Measurements from ENCODE around the gene ZSCAN2. TPM values are rescaled to one million over a fixed set of nuclear protein-coding genes. Genes with fewer than 3 reads are reported as not detected.

The ZSCAN2 gene
- total and polyA plus RNA-seq, 8 donors: 5.8 to 26.5 (median 22.2) TPM

- no peak overlapping the region for H3K4me3 ChIP-seq
- no peaks in the 10 kb centered on the region for H3K27me3 ChIP-seq
- no peaks in the 10 kb centered on the region for H3K36me3 ChIP-seq
- intact Hi-C loops (cut with DNase I): no loop called here
- H3K4me1 ChIP-seq: peaks cover 0 to 44% of the 10 kb centered on the region in 2 donors
- H3K9me3 ChIP-seq: no peaks in the 10 kb centered on the region
- DNase-seq (peak in 2 of 4 donors; percentile 62 to 78), ATAC-seq (peak; percentile 50)
- TF ChIP-seq CTCF (IDR thresholded peaks at IDR 0.05): no peak
- no peak overlapping the region for H3K27ac ChIP-seq
Observed at GRCh38 chr15:84595660-84596059, 5.1 kb upstream of the ZSCAN2 start.

GRCh38 chr15:84597296-84597695 is 3.5 kb upstream of the ZSCAN2 start:
- Histone ChIP-seq H3K4me1 (peaks cover 4 to 57% of the 10 kb centered on the region in 2 donors), H3K27ac (no peak overlapping the region), H3K27me3 (no peaks in the 10 kb centered on the region), H3K36me3 (no peaks in the 10 kb centered on the region), H3K4me3 (no peak overlapping the region), H3K9me3 (no peaks in the 10 kb centered on the region)
- TF ChIP-seq CTCF (IDR thresholded peaks at IDR 0.05): no peak
- no peak for DNase-seq
- ATAC-seq: no peak
- intact Hi-C loops (cut with DNase I): no loop called here

DNA sequence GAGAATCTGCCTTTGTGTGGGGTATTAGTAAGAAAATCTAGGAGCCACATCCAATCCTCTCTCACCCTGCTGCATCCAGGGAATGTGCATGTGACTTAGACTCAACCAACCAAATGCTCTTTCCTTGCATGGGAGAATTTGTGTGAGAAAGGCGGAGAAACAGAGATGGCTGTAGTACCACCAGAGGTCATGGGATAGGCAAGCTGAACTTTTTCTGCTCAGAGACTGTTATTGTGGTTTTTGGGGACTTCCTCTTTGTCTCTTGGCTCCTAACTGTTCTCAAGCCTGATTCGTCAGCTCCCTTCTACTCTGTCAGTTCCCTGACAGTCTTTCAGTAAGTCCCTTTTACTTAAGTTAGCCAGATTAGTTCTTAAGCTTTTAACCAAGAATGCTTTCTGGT is 2.6 kb upstream of the ZSCAN2 start:
- DNase-seq (no peak), ATAC-seq (peak; percentile 4)
- Histone ChIP-seq H3K36me3 (no peaks in the 10 kb centered on the region), H3K9me3 (no peaks in the 10 kb centered on the region), H3K4me1 (peaks cover 4 to 57% of the 10 kb centered on the region in 2 donors), H3K27ac (peak overlapping the region; percentile 34 to 71), H3K4me3 (no peak overlapping the region), H3K27me3 (no peaks in the 10 kb centered on the region)
- no peak for TF ChIP-seq CTCF (IDR thresholded peaks at IDR 0.05)
- intact Hi-C loops (cut with DNase I): no loop called here

DNA sequence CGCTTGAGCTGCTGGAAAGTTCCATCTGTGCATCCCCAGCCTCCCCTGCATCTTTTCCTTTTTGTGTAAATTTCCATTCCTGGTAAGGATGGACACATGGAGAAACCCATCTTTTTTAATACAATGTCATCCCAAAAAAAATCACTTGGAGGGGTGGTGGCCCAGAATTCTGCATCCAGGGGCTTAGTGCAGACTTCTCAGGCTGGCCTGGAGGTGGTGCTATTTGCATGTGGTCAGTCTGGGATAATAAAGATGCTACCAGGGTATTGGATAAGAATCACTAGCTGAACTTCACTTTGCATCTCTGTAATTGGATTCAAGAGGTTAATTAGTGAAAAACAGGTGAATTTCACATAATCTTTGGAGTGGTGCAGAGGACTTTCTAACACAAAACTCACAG is 1.8 kb upstream of the ZSCAN2 start:
- no peaks in the 10 kb centered on the region for H3K9me3 ChIP-seq
- TF ChIP-seq CTCF (IDR thresholded peaks at IDR 0.05): peak; percentile 32 to 51
- H3K36me3 ChIP-seq: peaks cover 0 to 4% of the 10 kb centered on the region in 2 donors
- no peak overlapping the region for H3K4me3 ChIP-seq
- H3K27ac ChIP-seq: peak overlapping the region; percentile 34 to 71
- peak in 1 of 4 donors; percentile 45 for DNase-seq
- intact Hi-C loops (cut with DNase I): no loop called here
- no peak for ATAC-seq
- no peaks in the 10 kb centered on the region for H3K27me3 ChIP-seq
- peaks cover 4 to 57% of the 10 kb centered on the region in 2 donors for H3K4me1 ChIP-seq

GRCh38 chr15:84599906-84600305 is 903 bp upstream of the ZSCAN2 start:
- DNase-seq (no peak), ATAC-seq (no peak)
- peaks cover 4 to 57% of the 10 kb centered on the region in 2 donors for H3K4me1 ChIP-seq
- TF ChIP-seq CTCF (IDR thresholded peaks at IDR 0.05): no peak
- no peaks in the 10 kb centered on the region for H3K9me3 ChIP-seq
- H3K27me3 ChIP-seq: no peaks in the 10 kb centered on the region
- H3K36me3 ChIP-seq: peaks cover 0 to 9% of the 10 kb centered on the region in 2 donors
- H3K27ac ChIP-seq: no peak overlapping the region
- intact Hi-C loops (cut with DNase I): no loop called here
- peak overlapping the region; percentile 92 to 99 for H3K4me3 ChIP-seq

Data from left lung (tissue), 10 donors.